Left hindlimb (tissue), 1 donor: ENCODE measurements around the gene CDK5RAP2.

ENCODE experiments used
- DNase-seq: peaks from one replicate; pipeline ENCODE4 v3.0.0-alpha.2; 2018

Gene CDK5RAP2

DNA sequence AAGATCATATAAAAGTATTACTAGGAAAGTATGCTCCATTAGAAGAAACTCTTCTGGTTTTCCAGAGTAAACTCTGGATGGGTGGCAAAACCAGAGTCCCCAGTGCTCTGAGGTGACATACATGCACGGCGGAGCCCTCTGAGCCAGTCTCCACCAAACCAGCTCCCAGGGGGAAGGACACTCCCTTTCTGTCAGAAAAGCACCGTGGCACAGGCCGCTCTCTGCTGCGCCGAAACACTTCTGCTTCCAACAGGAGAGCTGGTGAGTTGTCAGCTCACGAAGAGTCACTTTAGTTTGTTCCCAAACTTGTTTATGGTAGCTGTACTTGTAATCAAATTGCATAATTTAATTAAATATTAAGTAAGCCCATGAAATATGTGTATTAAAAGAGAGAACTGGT lies 184.6 kb downstream of the CDK5RAP2 start:
- DNase-seq: no peak

- no peak for DNase-seq
Measured at GRCh38 chr9:120394058-120394669, 185.8 kb downstream of the CDK5RAP2 start.

GRCh38 chr9:120393386-120394057 lies 186.4 kb downstream of the CDK5RAP2 start:
- no peak for DNase-seq

- no peak for DNase-seq
Measured at GRCh38 chr9:120392711-120393110, 187.3 kb downstream of the CDK5RAP2 start.

DNA sequence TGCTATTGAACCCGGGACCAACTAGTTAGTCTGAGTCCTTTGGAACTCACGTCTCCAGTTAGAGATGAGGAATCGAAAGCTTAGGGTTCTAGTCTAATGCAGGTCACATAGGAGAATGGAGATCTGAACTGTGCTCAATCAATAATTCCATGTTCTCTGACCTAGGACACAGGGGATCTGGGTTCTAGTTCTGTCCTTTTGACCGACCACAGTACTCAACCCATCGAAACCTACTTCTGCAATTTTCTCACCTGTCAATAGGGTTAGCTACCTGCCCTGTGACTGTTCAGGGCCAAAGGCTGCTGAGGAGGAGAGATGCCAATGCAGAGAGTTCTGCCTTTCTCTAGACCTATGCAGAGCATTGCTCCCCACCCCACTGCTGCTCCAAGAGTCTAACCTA lies 187.7 kb downstream of the CDK5RAP2 start:
- DNase-seq: no peak

DNA sequence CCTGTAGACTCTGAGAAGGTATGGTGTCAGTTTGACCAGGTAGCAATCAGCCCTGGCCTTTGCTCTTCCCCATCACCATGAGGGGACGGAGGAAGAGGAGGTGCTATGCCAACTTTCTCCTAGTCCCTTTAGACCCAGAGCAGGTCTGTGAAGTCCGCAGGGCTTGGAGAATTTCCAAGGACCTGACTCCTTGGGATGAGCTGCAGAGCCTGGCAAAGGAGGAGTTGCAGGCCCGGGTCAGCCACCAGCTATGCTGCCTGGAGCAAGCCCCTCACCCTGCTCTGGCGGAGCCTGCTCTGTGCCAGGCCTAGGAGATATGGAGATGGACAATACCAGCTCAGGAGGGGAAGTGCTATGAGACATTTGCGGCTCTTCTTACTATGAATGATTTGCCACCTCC lies 188.3 kb downstream of the CDK5RAP2 start:
- no peak for DNase-seq

GRCh38 chr9:120390637-120391190 lies 189.3 kb downstream of the CDK5RAP2 start:
- DNase-seq: no peak

- DNase-seq: no peak
Measured at GRCh38 chr9:120389867-120390266, 190.1 kb downstream of the CDK5RAP2 start.

GRCh38 chr9:120389300-120389699 lies 190.7 kb downstream of the CDK5RAP2 start:
- no peak for DNase-seq

GRCh38 chr9:120388003-120388855 lies 191.7 kb downstream of the CDK5RAP2 start:
- DNase-seq: no peak

DNA sequence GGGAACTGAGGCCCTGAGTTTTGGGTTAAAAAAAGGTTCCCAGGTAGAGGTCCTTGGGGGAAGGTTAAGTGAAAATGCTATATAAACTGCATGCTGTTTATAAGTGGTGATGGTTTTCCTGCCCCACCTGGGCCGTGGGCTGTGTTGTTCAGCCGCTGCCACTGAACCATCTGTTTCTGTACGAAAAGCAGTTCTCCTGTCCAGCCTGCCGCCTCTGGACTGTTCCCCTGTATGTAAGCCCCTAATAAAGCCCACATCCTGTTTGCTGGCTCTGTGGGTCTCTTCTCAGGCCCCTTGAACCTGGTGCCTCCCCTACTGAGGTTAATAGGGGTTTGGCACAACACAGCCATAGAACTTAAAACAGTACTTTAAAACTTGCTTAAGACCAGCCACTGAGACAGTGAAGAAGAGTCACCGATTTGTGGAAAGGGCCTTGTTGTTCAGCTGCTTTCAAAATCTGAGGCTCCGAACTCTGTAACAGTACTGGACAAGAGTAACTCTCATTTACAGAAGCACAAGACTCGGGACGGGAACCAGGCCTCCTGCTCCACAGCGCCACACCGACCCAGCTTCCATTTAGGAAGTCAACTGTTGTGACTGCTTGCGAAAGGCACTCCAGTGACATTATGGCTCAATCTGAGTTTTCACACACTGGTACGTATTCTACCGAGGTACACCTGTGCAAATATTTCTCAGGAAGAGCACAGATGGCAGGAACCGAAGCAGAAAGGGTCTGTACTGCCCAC lies 192.5 kb downstream of the CDK5RAP2 start:
- no peak for DNase-seq

GRCh38 chr9:120386390-120387131 lies 193.4 kb downstream of the CDK5RAP2 start:
- DNase-seq: no peak

DNA sequence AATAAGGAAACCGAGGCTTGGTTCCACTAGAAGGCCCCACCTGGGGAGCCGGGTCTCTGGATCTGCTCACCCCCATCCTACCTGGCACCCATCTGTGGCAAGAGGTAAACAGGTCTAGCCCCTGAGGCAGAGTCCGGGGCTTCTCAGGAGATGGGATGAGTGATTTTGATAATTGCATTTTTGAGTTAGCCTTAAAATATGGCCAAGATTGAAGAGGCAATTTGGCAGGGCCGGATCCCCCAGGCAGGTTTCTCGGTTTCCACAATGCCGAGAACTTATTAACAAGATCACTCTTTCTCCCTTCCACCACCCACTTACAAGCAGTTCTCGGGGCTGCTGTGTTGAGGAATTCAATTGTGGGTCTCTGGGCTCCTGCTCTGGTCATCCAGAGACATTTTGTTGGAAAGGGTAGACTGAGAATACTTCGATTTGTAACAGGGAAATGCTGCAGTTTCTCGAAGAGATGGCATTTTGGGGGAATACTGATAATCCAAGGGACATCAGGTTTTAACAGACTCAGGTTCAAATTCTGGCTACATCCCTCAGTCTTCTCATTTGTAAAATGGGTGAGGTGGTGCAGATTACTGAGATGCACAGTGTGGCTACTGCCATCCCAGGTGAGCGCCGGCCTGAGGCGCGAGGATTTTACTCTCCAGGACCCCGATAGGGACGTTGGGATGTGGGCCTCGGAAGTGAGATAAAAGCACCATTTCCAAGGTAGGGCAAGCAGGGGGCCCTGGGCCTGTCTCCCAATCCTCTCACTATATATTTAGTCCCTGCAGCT lies 194.2 kb downstream of the CDK5RAP2 start:
- no peak for DNase-seq

DNA sequence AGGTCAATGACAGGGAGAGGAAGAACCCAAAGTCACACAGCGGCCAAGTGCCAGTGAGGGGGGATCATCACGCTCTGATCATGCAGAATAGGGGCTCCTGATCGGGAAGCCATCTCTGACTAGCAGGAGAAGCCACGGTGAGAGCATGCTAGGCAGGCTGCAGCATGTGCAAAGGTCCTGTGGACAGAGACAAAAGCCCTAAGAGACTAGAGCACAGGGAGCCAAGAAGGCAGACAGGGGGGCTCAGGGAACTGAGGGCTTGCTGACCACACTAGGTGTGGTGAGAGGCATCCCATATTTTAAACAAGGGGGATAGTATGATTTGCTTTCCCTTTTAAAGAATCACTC lies 195.1 kb downstream of the CDK5RAP2 start:
- DNase-seq: no peak

DNA sequence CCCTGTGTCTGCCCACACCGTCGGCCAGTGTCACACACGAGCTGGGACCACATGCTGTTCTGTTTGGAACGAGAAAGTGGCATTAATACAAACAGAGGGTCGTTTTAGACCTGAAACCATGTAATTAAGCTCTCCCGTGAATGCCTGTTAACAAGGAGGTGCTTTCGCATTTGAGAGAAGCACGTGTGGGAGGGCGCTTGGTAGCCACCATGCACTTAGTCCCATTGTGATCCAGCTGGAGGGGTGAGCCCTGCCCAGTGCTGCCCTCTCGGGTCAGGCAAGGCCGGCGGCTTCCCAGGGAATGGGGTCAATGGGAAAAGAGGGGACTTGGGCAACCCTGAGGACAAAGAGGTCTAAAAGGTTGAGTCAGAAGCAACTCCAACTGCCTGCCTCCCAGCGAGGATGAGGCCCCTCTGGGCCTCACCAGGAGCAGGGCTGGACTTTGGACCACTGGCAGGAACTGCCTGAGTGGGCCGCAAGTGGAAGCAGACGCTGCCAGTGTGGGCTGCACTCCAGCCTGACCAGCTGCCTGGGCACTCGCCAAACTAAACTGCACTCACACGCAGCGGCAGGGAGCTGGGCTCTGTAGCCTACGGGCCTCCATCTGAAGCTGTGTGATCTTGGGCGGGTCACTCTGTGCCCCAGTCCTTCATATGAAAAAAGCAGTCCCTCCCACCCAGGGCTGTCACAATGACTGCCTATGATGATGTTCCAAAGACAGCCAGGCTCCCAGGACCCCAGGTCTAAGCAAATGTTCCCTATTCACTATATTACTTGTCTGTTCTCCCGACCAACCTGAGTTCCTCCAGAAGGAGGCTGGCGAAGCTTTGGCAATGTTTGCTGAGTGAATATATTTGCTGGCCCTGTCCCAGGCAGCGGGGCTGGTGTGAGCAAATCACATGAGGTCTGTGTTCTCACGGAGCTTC lies 195.7 kb downstream of the CDK5RAP2 start:
- peak; percentile 64 for DNase-seq

- DNase-seq: no peak
Measured at GRCh38 chr9:120383611-120383998, 196.4 kb downstream of the CDK5RAP2 start.

GRCh38 chr9:120382453-120382852 lies 197.5 kb downstream of the CDK5RAP2 start:
- no peak for DNase-seq

GRCh38 chr9:120381839-120382238 lies 198.1 kb downstream of the CDK5RAP2 start:
- DNase-seq: no peak

DNA sequence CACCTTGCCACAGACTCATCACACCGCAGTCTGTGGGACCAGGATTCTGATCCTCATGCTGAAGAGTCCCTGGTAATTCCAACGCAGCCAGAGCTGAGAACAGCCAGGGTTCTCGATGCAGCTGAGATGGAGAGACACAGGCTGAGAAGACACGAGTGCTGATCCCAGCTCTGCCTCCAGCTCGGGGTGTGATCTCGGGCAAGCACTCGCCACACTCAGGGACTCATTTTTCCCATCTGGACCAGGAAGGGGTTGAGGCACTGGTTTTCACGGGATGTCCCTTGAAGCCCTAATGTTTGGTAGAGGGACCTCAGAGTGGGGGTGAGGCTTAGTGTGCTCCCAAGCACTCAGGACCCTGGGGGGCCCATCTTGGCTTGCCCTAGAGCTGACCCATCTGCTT lies 200.4 kb downstream of the CDK5RAP2 start:
- no peak for DNase-seq

DNA sequence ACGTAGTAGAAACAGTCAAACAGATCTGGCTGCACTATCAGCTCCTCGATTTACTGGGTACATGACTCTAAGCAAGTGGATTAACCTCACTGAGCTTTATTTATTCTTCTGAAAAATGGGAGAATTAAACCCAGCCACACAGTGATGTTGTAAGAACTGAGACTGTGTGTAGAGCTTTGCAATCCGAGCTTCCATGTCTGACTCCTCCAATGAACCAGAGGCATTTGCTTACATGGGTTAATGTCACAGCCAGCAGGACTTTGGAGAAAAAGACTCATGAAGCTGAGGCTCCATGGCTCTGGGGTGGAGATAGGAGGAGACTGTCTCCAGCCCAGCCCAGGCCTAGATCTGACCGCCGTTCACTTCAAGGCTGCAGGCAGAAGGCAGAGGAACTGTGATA lies 201.3 kb downstream of the CDK5RAP2 start:
- no peak for DNase-seq
